ENCODE data around the gene PLXNA2.

GRCh38 chr1:208177656-208178055, 66.5 kb downstream of the PLXNA2 start:
- TF ChIP-seq CTCF (IDR thresholded peaks at IDR 0.05; ENCODE audit: low read depth, low read length) = no peak
- TF ChIP-seq EZH2phosphoT487 (IDR thresholded peaks at IDR 0.05; ENCODE audit: low read depth) = no peak
